ENCODE results near the gene PJA1.

The PJA1 gene

DNA sequence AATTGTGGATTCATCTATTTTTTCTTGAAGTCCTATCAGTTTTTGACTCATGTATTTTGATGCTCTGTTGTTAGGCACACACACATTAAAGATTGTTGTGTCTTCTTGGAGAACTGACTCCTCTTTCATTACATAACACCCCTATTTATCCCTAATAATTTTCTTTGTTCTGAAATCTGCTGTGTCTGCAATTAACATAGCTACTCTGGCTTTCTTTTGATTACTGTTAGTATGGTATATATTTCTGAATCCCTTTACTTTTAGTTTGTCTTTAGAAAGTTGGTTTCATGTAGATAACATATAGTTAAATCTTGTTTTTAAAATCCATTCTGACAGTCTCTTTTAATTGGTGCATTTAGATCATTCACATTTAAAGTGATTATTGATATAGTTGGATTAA is 5.1 kb upstream of the PJA1 start:
- DNase-seq, result no peak

DNA sequence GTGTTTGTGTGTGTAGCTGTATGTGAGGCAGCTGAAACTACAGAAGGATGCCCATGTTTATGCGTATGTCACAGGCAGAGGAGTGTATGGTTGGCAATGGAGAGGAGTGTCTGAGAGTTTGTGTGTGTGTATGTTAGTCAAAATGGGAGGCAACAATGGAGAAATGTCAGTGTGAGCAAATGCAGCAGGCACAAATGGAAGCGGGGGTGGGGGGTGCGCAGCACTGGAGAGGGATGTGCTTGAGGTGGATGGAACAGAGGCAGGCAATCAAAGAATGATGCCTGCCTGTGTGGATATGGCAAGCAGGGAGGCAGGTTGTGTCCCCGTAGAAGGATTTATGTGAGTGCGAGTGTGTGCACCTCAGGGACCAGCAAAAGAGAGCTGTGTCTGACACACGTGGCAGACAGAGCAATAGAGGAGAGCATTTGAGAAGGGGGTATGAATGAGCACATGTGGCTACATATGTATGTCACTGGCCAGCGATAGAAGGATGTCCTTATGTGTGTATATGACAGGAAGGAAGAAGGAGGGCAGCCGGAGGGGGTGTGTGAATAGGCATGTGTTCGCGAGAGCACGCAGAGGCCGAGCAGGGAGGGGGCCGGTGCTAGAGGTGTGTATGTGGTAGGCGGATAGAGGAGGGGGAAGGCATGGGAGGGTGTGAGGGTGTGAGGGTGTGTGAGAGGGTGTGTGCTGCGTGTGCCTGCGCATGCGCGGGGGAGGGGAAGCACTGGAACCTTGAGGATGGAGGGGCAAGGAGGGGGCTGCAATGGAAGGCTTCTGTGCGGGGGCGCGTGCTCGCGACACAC is 1.1 kb downstream of the PJA1 start:
- peak; percentile 34 for DNase-seq

DNA sequence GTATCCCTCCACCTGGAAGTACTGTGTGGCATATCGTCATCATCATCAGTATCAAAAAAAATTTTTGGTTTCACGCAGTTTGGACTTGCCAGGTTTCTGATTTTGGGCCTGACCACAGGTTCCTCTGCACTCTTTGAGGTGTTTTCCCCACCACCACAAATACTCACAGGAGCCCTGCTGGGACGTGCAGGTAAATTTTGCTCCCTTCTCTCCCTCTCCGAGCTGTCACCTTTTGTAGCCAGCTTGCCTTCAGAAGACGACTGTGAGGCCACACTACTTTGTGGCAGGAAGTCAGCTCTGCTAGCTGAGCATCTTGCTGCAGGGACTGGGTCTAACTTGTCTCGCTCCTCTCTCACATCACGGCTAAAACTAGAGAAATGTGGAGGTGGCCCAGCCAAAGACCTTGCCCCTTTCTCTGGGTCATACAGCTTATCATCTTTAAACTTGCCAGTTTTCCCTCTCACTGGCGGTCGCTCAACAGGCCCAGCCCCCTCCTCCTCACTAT is 2.8 kb downstream of the PJA1 start:
- DNase-seq, result no peak

DNA sequence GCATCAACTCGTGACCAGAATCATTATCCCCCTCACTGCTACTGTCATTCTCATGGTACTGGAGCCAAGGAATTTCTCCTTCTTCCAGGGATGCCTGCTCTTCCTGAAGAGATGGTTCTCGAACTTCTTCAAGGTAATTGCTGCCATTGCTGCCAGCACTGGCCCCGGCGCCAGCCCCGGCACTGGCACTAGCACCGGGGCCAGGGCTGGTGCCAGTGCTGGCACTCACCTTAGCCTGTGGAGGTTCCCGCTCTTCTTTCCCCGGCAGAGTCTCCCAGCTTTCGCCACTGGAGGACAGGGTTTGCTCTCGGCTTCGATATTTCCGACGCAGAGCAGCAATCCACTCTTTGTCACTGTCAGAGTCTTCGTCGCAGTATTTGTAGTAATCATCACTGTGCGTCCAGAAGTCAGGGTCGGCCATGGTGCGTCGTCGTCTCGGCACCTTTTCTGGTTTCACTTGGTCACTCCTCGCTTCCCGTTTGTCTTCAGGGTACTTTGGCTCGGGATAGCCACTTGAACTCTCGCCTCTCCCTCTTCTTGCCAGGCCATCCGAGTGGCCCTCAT is 3.4 kb downstream of the PJA1 start:
- no peak for DNase-seq

DNA sequence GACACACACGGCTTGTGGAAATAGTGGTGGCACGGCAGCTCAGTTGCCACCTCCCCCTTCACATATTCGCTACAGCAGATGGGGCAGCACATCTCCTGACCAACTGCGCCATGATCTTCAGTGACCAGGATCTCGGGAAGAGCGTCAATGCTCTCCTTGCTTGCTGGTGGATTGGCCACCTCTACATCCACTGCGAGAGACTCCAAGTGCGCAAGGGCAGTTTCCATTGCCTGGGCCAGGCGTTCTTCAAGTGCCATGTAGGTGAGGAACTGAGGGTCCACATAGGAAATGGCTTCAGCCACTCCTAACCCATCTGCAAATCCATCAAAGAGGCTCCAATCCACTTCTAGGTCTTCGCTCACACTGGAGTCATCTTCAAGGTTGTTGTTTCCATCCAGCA is 3.9 kb downstream of the PJA1 start:
- no peak for DNase-seq

DNA sequence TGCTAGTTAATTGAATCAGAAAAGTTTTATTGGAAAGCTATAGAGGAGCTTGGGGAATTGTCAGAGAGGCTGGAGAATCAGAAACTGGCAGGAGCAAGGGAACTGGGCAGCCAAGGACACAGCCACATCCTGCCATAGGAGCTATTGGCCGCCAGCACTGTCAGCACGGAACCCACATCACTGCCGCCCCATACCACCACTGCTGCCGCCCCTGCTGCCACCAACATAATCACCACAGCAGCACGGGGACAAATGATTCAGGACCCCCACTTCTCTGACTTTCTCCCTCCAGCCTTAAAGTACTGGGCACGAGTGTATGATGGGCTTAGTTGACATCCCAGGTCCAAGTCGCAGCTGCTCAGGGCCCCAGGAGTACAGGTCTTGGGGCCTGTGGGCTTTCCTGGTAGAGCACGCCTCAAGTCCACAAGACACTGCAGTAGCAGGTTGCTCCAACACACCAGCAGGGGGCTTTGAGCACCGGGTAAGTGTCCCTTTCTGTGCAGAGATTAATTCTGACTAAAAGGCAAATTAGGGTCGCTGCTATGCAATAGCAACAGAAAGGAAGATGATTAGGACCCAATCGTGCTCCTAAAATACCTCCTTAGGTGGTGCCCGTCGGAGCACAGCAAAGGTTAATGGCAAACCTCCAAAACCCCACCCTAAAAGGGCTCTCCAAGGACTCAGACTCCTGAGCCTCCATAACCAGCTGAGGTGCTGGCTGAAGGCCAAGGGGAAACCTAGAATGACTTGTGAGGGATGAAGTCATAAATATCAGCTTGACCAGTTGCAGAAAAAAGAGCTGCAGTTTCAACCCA is 6.9 kb downstream of the PJA1 start:
- no peak for DNase-seq

DNA sequence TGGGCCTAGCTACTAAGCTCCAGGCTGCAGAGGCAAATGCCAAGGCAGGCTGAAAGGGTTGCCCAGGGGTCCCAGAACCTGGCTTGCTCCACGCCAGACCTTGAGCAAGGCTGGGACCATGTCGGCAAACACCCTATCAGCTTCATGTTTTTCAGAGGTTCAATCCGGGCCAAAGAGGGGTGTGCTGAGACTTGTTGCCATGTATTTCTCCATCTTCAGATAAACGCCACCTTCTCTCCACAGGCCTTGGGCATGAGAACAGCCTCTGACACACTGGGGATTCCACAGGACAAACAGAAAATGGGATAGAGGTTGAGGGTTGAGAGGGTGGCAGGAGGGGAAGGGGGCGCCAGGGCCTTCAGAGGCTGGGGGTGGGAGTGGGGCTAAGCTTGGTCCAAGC is 8.6 kb downstream of the PJA1 start:
- no peak for DNase-seq

DNA sequence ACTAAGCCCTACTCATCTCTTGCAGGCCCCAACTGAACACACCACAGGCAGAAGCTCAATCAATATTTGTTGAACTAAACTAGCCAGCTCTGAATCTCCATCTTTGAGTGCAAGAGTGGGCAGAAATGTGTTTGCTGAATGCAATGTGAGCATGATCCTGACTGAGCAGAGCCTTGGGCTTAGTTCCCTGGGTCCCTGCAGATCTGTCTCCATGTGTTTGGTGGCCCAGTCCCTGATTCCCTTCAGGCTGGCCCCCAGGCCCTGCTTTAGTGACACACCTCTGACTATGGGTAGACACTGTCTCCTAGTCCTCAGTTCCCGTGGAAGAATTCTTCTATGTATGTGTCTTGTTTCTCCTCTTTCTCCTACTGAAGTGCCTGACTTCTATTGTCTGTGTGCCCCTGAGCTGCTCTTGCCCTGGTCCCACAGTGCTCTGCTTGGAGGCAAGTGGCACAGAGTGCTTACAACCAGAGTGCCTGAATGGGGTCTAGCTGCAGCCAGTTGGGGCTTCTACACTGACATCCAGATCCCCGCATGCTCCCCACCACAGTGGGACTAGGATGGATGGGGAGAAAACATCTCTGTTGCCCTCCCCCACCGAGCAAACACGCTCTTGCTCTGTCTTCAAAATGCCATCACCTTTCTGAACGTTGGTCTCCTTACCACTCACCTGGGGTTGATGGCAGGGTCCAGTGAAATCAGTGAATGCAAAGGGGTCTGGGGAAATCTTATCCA is 9.3 kb downstream of the PJA1 start:
- DNase-seq, result no peak

DNA sequence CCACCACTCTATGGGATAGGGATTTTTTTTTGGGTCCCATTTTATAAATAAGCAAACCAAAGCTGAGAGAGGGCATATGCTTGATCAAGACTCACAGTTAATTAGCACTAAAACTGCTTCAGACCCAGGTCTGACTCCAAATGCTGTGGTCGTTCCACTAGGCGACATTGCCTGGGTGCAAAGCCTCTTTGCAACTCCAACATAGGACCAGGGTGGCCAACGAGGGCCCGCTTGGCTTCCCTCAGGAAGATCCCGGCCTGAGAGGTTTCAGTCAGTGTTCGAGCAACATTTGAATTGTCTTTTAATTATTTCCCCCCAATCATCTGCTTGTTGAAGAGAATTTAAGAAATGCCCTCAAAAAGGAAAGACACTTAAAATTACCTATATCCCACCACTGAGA is 11.2 kb downstream of the PJA1 start:
- DNase-seq, result no peak

DNA sequence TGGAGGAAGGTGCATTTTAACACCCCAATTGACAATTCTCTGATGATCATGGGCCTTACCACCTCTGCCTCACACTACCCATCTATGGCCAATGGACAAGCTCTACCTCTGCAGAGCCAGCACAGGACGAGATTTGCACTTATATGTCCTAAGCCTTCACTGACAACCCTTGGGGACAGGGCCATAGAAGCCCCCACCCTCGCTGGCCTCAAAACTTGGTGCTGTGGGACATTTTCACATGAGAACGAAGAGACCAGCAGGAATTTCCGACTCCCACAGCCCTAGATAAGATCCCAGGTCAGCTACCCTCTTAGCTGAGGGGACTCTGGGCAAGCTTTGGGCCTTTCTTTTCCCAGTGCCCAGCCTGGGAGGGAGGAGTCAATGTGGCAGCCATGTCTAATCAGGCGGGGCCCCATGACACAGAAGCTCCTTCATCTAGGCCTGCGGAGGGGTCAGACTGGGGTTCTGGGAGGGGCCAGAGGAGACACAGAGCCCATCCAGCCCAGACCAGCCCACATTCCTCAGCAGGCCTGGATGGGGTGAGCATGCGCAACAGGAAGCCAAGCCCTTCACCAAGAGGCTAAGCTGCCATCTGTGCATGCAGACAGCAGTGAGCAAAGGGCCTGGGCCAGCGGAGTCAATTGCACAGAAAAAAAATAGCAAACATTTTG is 12.1 kb downstream of the PJA1 start:
- DNase-seq, result no peak

DNA sequence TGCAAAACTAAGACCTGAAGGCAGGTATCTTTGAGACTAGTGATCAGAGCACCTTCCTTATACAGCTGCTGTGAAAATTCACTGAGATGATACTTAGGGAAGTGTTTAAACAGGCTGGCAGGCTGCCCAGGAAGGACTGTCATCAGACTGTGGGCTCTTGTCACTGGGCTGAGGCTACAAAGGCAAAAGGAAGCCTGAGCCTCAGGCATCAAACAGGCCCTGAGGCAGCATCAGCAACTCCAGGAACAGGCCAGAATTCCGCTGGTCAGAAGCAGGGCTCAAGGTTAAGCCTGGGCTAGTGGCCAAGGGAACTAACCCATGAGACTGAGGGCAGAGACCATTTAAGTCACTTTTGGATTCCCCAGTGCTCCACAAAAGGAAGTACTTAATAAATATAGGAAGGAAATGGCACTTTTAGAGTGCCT is 12.8 kb downstream of the PJA1 start:
- DNase-seq, result no peak

DNA sequence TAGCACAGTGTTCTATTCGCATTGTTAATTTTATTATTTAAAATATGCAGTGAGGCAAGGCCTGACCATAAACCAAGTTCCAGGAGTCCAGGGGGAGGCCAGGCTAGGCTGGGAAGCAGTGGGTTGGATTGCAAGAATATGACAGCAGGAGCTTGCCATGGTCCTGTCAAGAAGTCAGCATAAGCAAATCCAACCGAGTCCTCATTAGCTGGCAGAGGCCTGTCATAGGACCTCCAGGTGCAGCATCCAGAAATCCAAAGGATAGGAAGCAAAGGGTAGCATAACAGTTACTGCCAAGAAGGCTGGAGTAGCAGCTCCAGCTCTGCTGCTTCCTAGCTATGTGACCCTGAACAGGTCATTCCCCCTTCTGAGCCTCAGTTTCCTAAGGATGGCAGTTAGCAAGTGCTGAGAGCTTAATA is 13.4 kb downstream of the PJA1 start:
- DNase-seq, result no peak

DNA sequence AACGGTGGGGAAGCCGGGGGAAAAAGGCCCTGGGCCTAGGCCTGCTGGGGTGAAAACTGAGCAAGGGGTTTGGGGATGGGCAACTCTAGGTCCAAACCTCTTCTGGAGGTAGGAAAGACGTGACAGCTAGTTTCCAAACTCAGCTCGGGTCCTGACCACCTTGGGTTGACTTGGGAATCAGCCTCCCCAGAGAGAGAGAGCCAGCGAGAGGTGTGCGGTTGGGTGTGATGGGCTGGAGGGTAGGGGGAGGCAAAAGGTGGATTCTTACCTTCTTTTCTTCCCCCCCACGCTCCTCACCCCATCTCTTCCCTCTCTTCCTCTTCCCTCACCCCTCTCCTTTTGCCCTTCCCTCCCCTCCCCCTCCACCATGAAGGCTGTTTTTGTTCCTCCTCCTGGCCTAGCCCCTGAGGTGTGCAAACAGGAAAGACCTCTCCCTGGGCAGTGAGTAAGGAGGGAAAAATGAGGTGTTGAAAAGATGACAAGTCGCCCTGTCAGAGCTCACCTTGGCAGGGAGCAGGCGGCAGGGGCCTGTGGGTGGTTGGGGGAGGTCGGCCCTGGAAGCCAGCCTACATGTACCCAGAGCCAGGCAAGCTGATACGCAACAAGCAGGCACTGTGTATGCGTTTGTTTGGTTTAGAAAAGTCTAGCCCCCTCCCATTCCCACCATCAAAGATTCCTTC is 14.8 kb downstream of the PJA1 start:
- no peak for DNase-seq

DNA sequence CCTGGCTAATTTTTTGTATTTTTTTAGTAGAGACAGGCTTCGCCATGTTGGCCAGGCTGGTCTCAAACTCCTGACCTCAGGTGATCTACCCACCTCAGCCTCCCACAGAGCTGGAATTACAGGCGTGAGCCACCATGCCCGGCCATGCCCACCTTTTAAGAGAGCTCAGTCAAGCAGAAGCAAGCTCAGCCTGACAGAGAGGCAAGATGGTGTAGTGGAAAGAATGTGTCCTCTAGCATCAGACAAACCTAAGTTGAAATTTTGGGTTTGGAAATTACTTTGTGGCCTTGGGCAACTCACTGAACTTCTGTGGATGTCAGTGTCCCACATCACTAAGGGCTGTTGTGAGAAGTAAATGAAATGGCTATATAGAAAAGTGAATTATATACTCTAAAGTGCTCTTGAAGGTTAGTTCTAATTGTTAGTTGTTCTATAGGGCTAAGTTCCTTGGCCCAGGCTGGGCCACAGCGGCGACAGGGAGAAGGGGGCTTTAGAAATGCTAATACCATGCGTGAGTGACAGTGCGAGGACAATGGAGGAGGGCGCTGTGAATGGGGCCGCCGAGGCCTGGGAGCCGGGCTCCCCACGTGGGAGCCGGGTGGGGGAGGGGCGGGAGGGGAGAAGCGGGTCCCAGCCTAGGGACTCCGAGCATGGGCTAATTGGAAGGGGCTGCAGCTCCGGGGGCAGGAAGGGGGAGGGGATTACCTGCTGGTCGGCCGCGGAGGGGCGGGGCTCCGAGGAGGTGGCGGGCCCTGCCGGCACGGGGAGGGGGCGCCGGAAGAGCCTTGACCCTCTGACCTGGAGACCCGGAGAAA is 15.6 kb downstream of the PJA1 start:
- no peak for DNase-seq

DNA sequence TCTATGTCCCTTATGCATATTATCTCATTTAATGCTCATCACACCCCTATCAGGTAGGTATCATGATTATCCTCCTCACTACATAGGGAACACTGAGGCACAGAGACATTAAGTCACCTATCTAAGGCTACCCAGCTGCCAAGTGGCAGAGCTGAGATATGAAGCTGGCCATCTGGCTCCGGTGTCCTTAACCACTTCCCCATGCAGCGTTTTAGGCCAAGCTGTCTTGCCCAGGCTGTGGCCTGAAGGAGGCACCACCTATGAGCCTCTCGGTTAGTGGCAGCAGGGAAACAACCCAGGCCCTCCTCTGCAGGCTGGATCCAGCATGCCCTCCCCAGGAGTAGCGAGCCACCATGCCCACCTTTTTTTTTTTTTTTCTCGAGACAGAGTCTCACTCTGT is 16.3 kb downstream of the PJA1 start:
- no peak for DNase-seq

DNA sequence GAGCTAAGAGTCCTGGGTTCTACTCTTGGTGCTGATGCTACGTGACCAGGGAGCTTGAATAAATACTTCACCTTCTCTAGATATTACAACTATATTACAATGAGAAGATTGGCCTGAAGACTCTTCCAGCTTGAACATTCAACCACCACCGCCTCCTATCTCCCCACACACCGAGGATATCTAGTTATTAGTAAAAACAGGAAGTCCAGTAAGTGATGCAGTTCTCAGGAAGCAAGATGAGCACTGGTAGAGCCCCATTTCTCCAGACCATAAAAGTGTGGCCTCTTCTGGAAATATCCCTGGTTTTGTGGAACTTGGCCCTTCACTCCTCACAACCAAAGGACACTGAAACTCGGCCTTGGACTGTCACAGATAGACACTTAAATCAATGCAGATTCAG is 18.5 kb downstream of the PJA1 start:
- DNase-seq, result no peak

DNA sequence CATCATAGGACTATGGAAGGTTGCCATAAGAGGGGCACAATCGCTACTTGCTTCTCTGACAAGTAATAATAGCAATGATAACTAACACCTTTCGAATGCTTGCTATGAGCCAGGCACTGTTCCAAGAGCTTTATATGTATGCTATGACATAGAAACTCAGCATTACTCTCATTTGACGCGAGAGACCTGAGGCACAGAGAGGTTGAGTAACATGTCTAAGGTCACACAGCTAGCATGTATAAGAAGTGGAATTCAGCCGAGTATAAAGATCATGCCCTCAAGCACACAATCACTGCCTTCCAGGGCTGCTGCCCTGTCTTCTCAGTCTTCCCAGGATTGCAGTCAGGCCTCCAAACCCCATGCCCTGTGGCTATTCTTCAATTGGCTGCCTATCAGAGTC is 19.5 kb downstream of the PJA1 start:
- DNase-seq, result no peak

DNA sequence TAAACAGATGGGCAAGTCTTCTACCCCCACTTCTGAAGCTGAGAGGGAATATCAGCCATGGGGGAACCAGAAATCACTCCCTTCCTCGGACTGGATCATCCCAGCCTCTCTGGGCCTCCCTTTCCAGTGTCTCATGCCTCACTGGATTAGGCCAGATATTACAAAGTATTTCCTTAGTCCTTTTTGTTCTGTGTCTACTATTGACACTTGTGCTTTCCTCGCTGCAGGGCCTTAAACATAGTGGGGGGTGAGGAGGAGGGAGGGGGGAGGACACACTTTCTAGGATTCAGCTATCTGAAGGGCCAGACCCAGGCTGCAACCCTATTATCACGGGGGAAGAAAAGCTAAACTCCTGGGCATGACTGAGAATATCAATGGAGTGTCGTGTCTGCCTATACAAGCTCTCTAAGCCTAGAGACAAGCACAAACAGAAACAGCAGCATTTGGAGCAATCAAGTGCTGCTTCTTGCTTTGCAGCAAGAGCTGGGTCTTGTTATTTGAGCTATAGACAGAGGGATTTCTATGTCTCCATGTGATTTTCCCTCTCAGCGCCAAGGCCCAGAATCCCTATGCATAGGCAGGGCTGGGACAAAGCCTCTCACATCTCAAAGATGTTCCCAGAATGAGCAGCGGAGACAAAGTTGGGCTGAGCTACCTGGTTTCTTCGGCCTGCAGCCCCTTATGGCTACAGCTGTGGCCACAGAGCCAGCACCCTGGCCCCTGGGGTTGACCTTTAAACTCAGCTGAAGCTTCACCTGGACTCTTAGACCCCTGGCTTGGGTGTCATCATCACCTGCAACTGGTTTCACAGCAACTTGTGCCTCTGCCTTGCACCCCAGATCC is 20.2 kb downstream of the PJA1 start:
- DNase-seq, result no peak

DNA sequence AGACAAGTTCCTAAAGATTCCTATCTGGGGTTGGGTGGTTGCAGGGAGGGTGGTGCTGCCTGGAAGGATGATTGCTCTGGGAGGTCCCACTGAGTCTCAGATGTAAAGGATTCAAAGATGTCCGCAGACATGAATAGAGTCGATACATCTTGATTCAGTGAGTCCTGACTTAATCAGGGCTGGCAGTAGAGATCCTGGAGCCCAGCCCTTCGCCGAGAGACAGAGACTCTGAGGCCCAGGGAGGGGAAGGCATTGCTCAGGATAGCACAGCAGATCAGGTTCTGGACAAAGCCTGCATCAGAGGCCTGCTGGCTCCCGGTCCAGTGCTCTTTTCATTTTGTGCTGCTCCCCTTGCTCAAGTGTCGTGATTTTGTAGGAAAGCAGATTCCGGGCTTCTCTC is 21.7 kb downstream of the PJA1 start:
- no peak for DNase-seq
